ENCODE results near the gene ZBTB46. TPM values are rescaled to one million over a fixed set of nuclear protein-coding genes. Genes with fewer than 3 reads are reported as not detected.

Gene ZBTB46
- total RNA-seq, 1 donor: 36.4 TPM

DNA sequence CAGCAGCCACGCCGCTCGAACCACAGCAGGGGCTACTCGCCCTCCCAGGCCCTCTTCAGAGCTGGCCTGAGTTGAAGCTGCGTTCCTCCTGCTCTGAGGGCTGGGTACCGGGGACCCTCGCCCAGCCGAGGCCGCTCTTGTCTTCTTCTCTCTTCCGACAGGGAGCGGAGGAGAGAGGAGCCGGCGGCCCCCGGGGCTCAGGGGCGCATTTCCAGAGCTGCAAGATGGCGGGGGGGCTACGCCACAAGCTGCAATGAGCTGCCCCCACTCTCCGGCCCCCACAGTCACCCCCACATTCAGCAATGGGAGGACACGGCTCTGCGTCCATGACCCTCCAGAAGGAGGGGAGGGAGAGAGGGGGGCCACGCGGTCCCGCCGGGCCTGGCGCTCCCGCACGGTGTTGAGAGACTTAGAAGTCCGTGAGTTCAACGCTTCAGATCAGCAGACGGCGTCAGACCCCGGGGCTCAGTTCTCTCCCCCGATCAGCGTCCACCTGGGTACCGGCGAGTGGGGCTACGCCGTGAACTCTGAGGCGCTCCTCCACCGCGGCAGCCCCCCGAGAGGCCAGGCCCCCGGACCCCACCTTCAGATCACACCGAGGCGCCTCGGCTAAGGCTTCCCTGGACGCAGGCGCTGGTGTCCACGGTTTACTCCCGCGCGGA lies 59.9 kb downstream of the ZBTB46 start:
- no peak for DNase-seq (ENCODE audit: low read depth in 2 of 3, low spot score in 2 of 3)

DNA sequence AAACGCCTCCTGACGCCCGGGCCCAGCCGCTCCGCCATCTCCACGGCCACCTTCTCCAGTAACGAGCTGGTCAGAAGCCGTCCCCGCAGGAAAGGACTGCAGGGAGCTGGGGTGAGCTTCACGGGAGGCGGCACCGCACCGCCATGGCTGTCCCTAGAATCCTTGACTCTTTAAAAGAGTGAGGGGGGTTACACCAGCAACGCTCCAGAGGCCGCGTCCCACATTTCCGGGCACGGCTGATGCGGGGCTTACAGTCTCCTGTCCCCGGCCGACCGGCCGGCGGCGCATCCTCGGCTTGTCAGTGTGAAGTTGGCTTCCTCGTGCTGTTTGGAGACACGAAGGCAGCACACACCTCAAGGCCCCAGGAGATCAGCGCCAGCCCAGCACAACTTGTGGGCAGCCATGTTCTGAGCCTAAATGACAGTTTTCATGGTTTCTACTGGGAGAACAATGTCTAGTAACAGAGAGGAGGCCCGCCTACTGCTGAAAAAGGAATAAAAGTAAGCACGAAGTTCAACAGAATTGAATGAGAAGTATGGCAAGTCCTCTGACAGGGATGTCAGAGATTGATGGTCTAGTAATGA lies 61.1 kb downstream of the ZBTB46 start:
- no peak for DNase-seq (ENCODE audit: low read depth in 2 of 3, low spot score in 2 of 3)

DNA sequence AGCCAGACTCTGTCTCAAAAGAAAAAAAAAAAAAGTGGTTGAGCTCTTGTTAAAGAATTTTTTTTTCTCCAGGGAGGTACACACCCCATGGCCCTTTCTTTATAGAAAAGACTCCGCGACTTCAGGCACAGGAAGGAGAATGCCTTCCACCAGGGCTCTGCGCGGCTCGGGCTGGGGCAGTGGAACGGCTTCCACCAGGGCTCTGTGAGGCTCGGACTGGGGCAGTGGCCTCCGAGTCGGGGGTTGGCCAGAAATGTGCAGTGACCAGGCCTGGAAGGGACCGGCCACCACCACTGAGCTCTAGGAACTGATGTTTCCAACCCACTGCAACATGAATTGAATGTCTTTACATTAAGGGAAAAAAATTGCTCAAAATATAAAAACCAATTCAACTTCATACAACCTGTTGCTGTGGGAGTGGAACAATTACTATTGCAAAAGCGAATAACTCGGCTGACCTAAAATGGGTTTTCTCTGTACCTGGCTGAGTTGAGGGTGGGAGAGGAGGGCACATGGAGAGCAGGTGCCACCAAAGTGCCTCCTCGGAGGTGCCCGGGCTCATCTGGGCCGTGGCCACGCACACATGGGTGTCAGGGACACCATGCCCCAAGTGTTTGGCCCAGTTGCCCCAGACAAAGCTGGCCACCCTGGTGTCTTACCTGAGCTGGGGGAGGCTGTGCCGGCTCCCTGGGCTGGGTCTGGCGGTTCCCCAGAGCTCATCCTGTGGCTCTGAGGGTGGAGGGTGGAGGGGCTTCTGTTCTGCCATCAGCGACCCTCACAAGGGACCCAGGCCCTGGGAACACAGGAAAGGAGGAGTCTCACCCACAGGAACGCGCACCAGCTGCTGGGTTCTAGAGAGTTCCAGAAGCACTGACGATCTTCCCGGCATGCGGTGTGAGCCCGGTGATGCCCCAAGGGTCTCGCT lies 62.2 kb downstream of the ZBTB46 start:
- DNase-seq (ENCODE audit: low read depth in 2 of 3, low spot score in 2 of 3): no peak

DNA sequence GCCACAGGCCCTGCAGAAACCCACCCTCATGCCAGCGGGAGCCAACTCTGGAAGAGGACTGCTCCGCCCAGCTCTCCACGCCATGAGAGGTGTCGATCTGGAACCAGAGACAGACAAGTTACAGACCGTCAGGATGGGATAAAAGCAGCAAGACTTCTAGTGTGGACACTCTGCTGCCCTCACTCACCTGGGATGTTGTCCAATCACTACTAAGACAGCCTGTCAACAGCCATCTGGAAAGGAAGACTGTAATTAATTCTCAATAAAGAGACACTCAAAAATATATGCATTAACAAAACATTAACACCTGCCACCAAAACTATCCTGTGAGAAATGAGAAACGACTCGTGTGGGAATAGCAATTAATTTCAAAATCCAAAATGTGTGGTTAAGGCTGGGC lies 63.2 kb downstream of the ZBTB46 start:
- no peak for DNase-seq (ENCODE audit: low read depth in 2 of 3, low spot score in 2 of 3)

DNA sequence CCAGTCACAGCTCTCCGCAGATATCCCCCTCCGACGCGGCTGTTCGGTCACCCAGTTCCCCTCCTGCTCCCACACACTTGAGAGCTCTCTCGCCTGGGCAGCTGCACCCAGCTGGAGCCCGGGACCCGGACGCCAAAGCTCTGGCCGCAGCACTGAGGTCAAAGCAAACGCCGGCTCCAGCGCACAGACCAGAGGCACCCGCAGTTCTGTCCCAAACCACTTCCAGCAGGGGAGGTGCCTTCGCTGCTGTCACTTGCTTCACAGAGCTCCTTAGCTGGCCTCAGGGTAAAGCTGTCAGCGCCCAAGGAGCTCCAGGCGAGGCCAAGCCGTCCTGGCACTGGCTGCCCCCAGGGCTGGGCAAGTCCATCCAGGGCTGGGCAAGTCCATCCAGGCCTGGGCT lies 63.6 kb downstream of the ZBTB46 start:
- no peak for DNase-seq (ENCODE audit: low read depth in 2 of 3, low spot score in 2 of 3)

GRCh38 chr20:63766695-63767426 lies 64.2 kb downstream of the ZBTB46 start:
- no peak for DNase-seq (ENCODE audit: low read depth in 2 of 3, low spot score in 2 of 3)

GRCh38 chr20:63765902-63766301 lies 65.2 kb downstream of the ZBTB46 start:
- DNase-seq (ENCODE audit: low read depth in 2 of 3, low spot score in 2 of 3): no peak

- DNase-seq (ENCODE audit: low read depth in 2 of 3, low spot score in 2 of 3): no peak
Observed at GRCh38 chr20:63765082-63765873, 65.8 kb downstream of the ZBTB46 start.

GRCh38 chr20:63759377-63759901 lies 71.6 kb downstream of the ZBTB46 start:
- no peak for DNase-seq (ENCODE audit: low read depth in 2 of 3, low spot score in 2 of 3)

GRCh38 chr20:63758152-63758551 lies 72.9 kb downstream of the ZBTB46 start:
- DNase-seq (ENCODE audit: low read depth in 2 of 3, low spot score in 2 of 3): no peak

DNA sequence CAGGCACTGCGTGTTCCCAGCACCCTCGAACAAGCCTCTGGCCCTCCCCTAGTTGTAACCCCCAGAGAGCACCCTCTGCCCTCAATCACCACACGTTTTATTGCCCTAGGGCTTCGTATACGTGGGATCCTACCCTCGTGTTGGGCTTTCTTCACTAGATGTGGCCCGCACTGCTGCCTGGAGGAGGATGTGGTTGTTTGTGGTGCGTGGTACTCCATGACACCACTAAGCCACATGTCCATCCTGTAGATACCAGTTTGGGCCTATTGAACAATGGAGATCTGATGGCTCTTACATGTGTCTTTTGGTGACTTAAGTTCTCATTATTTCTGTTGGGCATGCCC lies 74.4 kb downstream of the ZBTB46 start:
- DNase-seq (ENCODE audit: low read depth in 2 of 3, low spot score in 2 of 3): no peak

- DNase-seq (ENCODE audit: low read depth in 2 of 3, low spot score in 2 of 3): no peak
Observed at GRCh38 chr20:63755933-63756647, 75.0 kb downstream of the ZBTB46 start.

GRCh38 chr20:63754008-63754407 lies 77.1 kb downstream of the ZBTB46 start:
- no peak for DNase-seq (ENCODE audit: low read depth in 2 of 3, low spot score in 2 of 3)

- DNase-seq (ENCODE audit: low read depth in 2 of 3, low spot score in 2 of 3): no peak
Observed at GRCh38 chr20:63753381-63753780, 77.7 kb downstream of the ZBTB46 start.

GRCh38 chr20:63752411-63753101 lies 78.5 kb downstream of the ZBTB46 start:
- DNase-seq (ENCODE audit: low read depth in 2 of 3, low spot score in 2 of 3): no peak

DNA sequence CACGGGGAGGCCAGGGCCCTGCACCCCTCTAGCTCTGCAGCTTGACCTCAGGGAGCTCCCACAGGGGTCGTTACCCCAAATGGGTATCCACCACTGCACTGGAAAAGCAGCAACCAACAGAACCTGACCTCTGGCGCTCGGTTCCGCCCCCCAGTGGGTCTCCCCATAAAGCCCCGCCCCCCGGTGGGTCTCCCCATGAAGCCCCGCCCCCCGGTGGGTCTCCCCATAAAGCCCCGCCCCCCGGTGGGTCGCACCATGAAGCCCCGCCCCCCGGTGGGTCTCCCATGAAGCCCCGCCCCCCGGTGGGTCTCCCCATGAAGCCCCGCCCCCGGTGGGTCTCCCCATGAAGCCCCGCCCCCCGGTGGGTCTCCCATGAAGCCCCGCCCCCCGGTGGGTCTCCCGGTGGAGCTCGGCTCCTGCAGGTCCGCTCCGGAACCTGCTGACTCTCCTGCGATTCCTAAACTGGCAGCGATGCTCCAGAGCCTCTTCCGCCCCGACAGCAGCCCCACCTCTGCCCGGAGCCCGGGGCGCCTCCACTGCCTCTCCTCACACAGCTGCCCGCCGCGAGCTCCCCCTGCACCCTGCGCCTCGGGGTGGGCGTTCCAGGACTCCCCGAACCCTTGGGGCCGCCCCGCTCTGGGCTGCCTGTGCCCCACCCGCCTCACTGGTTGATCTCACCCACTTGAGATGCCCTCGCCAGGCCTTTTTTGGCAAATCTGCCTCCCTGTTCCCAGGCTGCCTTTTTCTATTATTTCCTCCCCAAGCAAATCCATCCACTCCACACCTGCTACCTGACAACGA lies 79.4 kb downstream of the ZBTB46 start:
- no peak for DNase-seq (ENCODE audit: low read depth in 2 of 3, low spot score in 2 of 3)

GRCh38 chr20:63750807-63751470 lies 80.1 kb downstream of the ZBTB46 start:
- peak in 2 of 3 donors; percentile 35 to 40 for DNase-seq (ENCODE audit: low read depth in 2 of 3, low spot score in 2 of 3)
